GM12878 (cell line): ENCODE data around the gene CHIC2. TPM values are rescaled to one million over a fixed set of nuclear protein-coding genes. Genes with fewer than 3 reads are reported as not detected.

Experiments used
- ATAC-seq: fragments of 200-7000 bp; cut with Tn5 transposase; 3 replicates; pipeline ENCODE4 v1.9.1; 2020; ENCODE audit warnings: mild to moderate bottlenecking, moderate library complexity
- BruUV-seq: library from RNA; stranded (reverse); fragments of 400-500 nt; replicated peaks from 2 replicates; lab custom pipeline; 2021; lab: Mats Ljungman, UMichigan
- CTCF ChIA-PET: fragments of 300-600 bp; sonication (Branson Sonifier 250); formaldehyde crosslinking; extraction: SDS; loops from one replicate; lab custom pipeline; 2021; ENCODE audit warnings: inconsistent platforms; lab: Yijun Ruan, JAX
- POLR2A ChIA-PET: fragments of 350-600 bp; formaldehyde crosslinking; extraction: SDS; loops from one replicate; lab custom pipeline; 2021; ENCODE audit warnings: inconsistent platforms; lab: Charles Lee
- RAD21 ChIA-PET: fragments of 300-600 bp; sonication (Branson Sonifier 250); formaldehyde crosslinking; loops from one replicate; lab custom pipeline; 2023; ENCODE audit warnings: antibody characterized with exemption; ENCODE audit not compliant: unreplicated experiment; lab: Charles Lee
- SMC1A ChIA-PET: fragments of 300-600 bp; sonication (Branson Sonifier 250); formaldehyde crosslinking; loops from one replicate; lab custom pipeline; 2023; ENCODE audit not compliant: unreplicated experiment, uncharacterized antibody; lab: Charles Lee
- DNase-seq: peaks from one replicate; pipeline ENCODE4 v3.0.0-alpha.2; 2011; ENCODE audit warnings: low read depth, low spot score
- FAIRE-seq: peaks from 3 replicates; lab custom pipeline; 2011; peaks lifted over from hg19 to GRCh38; lab: Jason Lieb, UNC
- H2AFZ ChIP-seq: 2 replicates; pipeline ENCODE4 v1.6.0; 2011; ENCODE audit warnings: low read depth, low read length, control low read depth; ENCODE audit not compliant: control insufficient read depth
- H3K27ac ChIP-seq: 2 replicates; pipeline ENCODE4 v1.5.1; 2011; ENCODE audit warnings: control low read depth; ENCODE audit not compliant: control insufficient read depth, insufficient read depth
- H3K27me3 ChIP-seq, 2 experiments: replicated peaks in 1 of 2; 2 replicates each; pipeline versions ENCODE4 v1.6.0 to v1.6.1; 2011; ENCODE audit warnings: low read length in 1 of 2; ENCODE audit not compliant: control insufficient read depth in 2 of 2, insufficient read depth in 2 of 2
- H3K36me3 ChIP-seq, 2 experiments: 2 replicates each; pipeline ENCODE4 v1.5.1; 2011; ENCODE audit warnings: low read length in 1 of 2; ENCODE audit not compliant: control insufficient read depth in 2 of 2, insufficient read depth in 2 of 2
- H3K4me1 ChIP-seq: 2 replicates; pipeline ENCODE4 v1.6.1; 2011; ENCODE audit warnings: mild to moderate bottlenecking, low read length, moderate library complexity, mixed read lengths; ENCODE audit not compliant: control insufficient read depth, insufficient read depth
- H3K4me2 ChIP-seq: 2 replicates; pipeline ENCODE4 v1.6.0; 2011; ENCODE audit warnings: control low read depth; ENCODE audit not compliant: control insufficient read depth, insufficient read depth
- H3K4me3 ChIP-seq: fragments of 200-600 bp; sonication (generic); 2 replicates; pipeline ENCODE4 v1.5.1; 2016
- H3K79me2 ChIP-seq: 2 replicates; pipeline ENCODE4 v1.6.0; 2011; ENCODE audit warnings: low read length; ENCODE audit not compliant: control insufficient read depth, insufficient read depth
- H3K9ac ChIP-seq: 2 replicates; pipeline ENCODE4 v1.8.0; 2011; ENCODE audit warnings: low read length, control low read depth, mixed read lengths; ENCODE audit not compliant: control insufficient read depth, insufficient read depth
- H3K9me3 ChIP-seq: replicated peaks from 3 replicates; pipeline ENCODE4 v1.5.1; 2011; ENCODE audit warnings: mild to moderate bottlenecking, low read length; ENCODE audit not compliant: control insufficient read depth, insufficient read depth
- H4K20me1 ChIP-seq: 2 replicates; pipeline ENCODE4 v1.6.0; 2011; ENCODE audit not compliant: control insufficient read depth, insufficient read depth
- ATF2 ChIP-seq: IDR thresholded peaks from 2 replicates; pipeline ENCODE4 v1.6.1; 2012; ENCODE audit warnings: low read length, inconsistent platforms
- BCL11A ChIP-seq: IDR thresholded peaks from 2 replicates; pipeline ENCODE4 v1.6.1; 2011; ENCODE audit warnings: low read depth, low read length
- CBFB ChIP-seq: IDR thresholded peaks from 2 replicates; pipeline ENCODE4 v1.6.1; 2016; ENCODE audit warnings: antibody characterized with exemption, low read depth
- CBX5 ChIP-seq: sonication (generic); IDR thresholded peaks from 2 replicates; pipeline ENCODE4 v1.6.1; 2016; ENCODE audit warnings: low read depth, moderate library complexity, mild to moderate bottlenecking, inconsistent platforms
- CTCF ChIP-seq, 3 experiments: IDR thresholded peaks in 2 of 3; conservative IDR thresholded peaks in 1 of 3; 2 replicates each; pipeline ENCODE4 v1.5.1; 2011; ENCODE audit warnings: low read depth in 3 of 3, low read length in 3 of 3, mild to moderate bottlenecking in 3 of 3, control low read depth in 2 of 3, moderate library complexity in 2 of 3, inconsistent platforms in 1 of 3, mixed read lengths in 1 of 3; ENCODE audit not compliant: control insufficient read depth in 2 of 3, insufficient read depth in 1 of 3; ENCODE audit errors: extremely low read depth in 1 of 3
- ETV6 ChIP-seq, 2 experiments: fragments of 450-650 bp in 1 of 2; IDR thresholded peaks in 1 of 2; conservative IDR thresholded peaks in 1 of 2; 2 replicates each; pipeline ENCODE4 v1.6.1; 2014; ENCODE audit warnings: antibody characterized with exemption in 1 of 2, borderline replicate concordance in 1 of 2, low read depth in 1 of 2, mild to moderate bottlenecking in 1 of 2, moderate library complexity in 1 of 2
- IRF4 ChIP-seq: IDR thresholded peaks from 2 replicates; pipeline ENCODE4 v1.6.1; 2011; ENCODE audit warnings: low read depth, low read length
- JUND ChIP-seq: IDR thresholded peaks from 2 replicates; pipeline ENCODE4 v1.6.1; 2012; ENCODE audit warnings: low read depth, mild to moderate bottlenecking, low read length, improper control_type of control experiment, moderate library complexity
- MLLT1 ChIP-seq: fragments of 450-650 bp; IDR thresholded peaks from 2 replicates; pipeline ENCODE4 v1.6.1; 2016; ENCODE audit warnings: mild to moderate bottlenecking
- MTA3 ChIP-seq: IDR thresholded peaks from 2 replicates; pipeline ENCODE4 v1.6.1; 2012; ENCODE audit warnings: low read length, inconsistent platforms, borderline replicate concordance
- NFIC ChIP-seq: IDR thresholded peaks from 2 replicates; pipeline ENCODE4 v1.6.1; 2012; ENCODE audit warnings: low read depth, mild to moderate bottlenecking, inconsistent platforms, low read length, moderate library complexity
- NR2F1 ChIP-seq: fragments of 450-650 bp; conservative IDR thresholded peaks from 2 replicates; pipeline ENCODE4 v1.6.1; 2017; ENCODE audit warnings: mild to moderate bottlenecking
- PRDM15 ChIP-seq: fragments of 450-650 bp; formaldehyde crosslinking; IDR thresholded peaks from 2 replicates; pipeline ENCODE4 v1.4.0; 2020; ENCODE audit warnings: mild to moderate bottlenecking, moderate library complexity
- RB1 ChIP-seq: fragments of 450-650 bp; formaldehyde crosslinking; IDR thresholded peaks from 2 replicates; pipeline ENCODE4 v1.6.1; 2017; ENCODE audit warnings: mild to moderate bottlenecking, borderline replicate concordance
- SMARCA5 ChIP-seq: fragments of 450-650 bp; IDR thresholded peaks from 2 replicates; pipeline ENCODE4 v1.6.1; 2017; ENCODE audit warnings: mild to moderate bottlenecking
- ZNF217 ChIP-seq: fragments of 450-650 bp; IDR thresholded peaks from 2 replicates; pipeline ENCODE4 v1.6.1; 2017; ENCODE audit warnings: antibody characterized with exemption, mild to moderate bottlenecking
- WGBS: methylation state at CpG from one replicate; pipeline ENCODE4 v1.1.6; 2016; ENCODE audit warnings: low lambda C conversion rate; ENCODE audit not compliant: insufficient replicate concordance, insufficient coverage; ENCODE audit errors: missing lambda C conversion rate; 5-methylcytosine and 5-hydroxymethylcytosine counted together
- in situ Hi-C: fragments of 300-500 bp; cut with MboI; formaldehyde crosslinking; loops from 9 replicates; pipeline ENCODE4 v1.14.3; 2018; ENCODE audit warnings: mixed read lengths
- intact Hi-C: fragments of 100-400 bp; cut with micrococcal nuclease; formaldehyde crosslinking; loops from one replicate; pipeline ENCODE4 v1.14.2; 2022; ENCODE audit not compliant: unreplicated experiment
- polyA plus RNA-seq, 11 experiments: library from polyadenylated mRNA; depleted of rRNA in 4 of 11; unstranded in 6 of 11; stranded (reverse) in 5 of 11; fragments of >200 nt; fragmentation: Nextera tagmentation in 4 of 11; fragmentation: Illumina TruSeq in 1 of 11; extraction: Ambion mirVana in 4 of 11; extraction: Trizol in 1 of 11; gene quantifications; 1 replicate in 1 of 11; 2 replicates in 10 of 11; pipeline versions ENCODE4 v1.2.1 to v1.2.3, GENCODE V29; 2011 to 2016; ENCODE audit warnings: inconsistent platforms in 2 of 11, missing spikeins in 2 of 11, low read depth in 1 of 11
- total RNA-seq, 4 experiments: library from RNA; depleted of rRNA in 3 of 4; stranded (reverse); fragments of >200 nt in 3 of 4; fragmentation: Illumina TruSeq in 1 of 4; extraction: Trizol in 1 of 4; gene quantifications; 2 replicates each; pipeline versions ENCODE4 v1.2.1 to v1.2.3, GENCODE V29; 2013 to 2021

The CHIC2 gene
- total and polyA plus RNA-seq, 10 of the 15 experiments (the other 5 are each of a cell fraction or from before 2014, with no cell fraction given) = 0.80 to 24.4 (median 12.2) TPM

GRCh38 chr4:53963781-53964180 lies 100.6 kb downstream of the CHIC2 start (continued):
- TF ChIP-seq ATF2 (no peak), CTCF (IDR thresholded peaks at IDR 0.05 in 2 of 3, conservative IDR thresholded peaks at IDR 0.05 in 1 of 3; ENCODE audit: control insufficient read depth in 2 of 3, extremely low read depth in 1 of 3, insufficient read depth in 1 of 3, low read depth in 3 of 3, low read length in 3 of 3) (no peak)

GRCh38 chr4:53963336-53963735 lies 101.1 kb downstream of the CHIC2 start:
- ChIA-PET RAD21 (no interaction called here), SMC1A (interaction anchor here (1.4 kb wide), 1 partner anchor 13 kb away, joined by 3 read pairs; no protein-coding TSS in a partner anchor), CTCF (no interaction called here), POLR2A (no interaction called here)
- 52% methylated on average over 4 of the region's 4 CpGs for WGBS
- intact Hi-C loops = no loop called here
- H3K4me3 ChIP-seq = no peak overlapping the region
- H3K9me3 ChIP-seq = no peaks in the 10 kb centered on the region
- H3K27ac ChIP-seq = no peak overlapping the region
- H3K27me3 ChIP-seq = peaks cover 0 to 2% of the 10 kb centered on the region in 2 experiments; a peak in 2 of 4 replicates
- DNase-seq = no peak
- H3K9ac ChIP-seq = no peak overlapping the region
- ATAC-seq = no peak
- no TSS peak for BruUV-seq
- no peak overlapping the region for H2AFZ ChIP-seq
- H3K36me3 ChIP-seq = no peaks in the 10 kb centered on the region
- in situ Hi-C loops = no loop called here
- no peak overlapping the region for H3K4me2 ChIP-seq
- no peak for FAIRE-seq
- no peaks in the 10 kb centered on the region for H4K20me1 ChIP-seq
- H3K4me1 ChIP-seq = no peaks in the 10 kb centered on the region
- H3K79me2 ChIP-seq = no peaks in the 10 kb centered on the region
- TF ChIP-seq JUND (no peak), PRDM15 (CRISPR knock-in tag) (no peak), NR2F1 (no peak), ZNF217 (no peak), CBFB (no peak), CBX5 (no peak), BCL11A (no peak), MTA3 (no peak), IRF4 (no peak), NFIC (no peak), SMARCA5 (no peak), MLLT1 (no peak), RB1 (no peak), ETV6 (conservative IDR thresholded peaks at IDR 0.05 in 1 of 2, IDR thresholded peaks at IDR 0.05 in 1 of 2; ENCODE audit: borderline replicate concordance in 1 of 2, low read depth in 1 of 2) (no peak)
